H9 (cell line): Measurements from ENCODE around the gene DACT2. TPM values are rescaled to one million over a fixed set of nuclear protein-coding genes. Genes with fewer than 3 reads are reported as not detected.
"Not testable (repeated sequence)": the region's sequence is repeated elsewhere in the genome, so short reads cannot be mapped to it uniquely, and the experiment has no call there.

Experiments
- DNase-seq: peaks from one replicate; pipeline ENCODE4 v3.0.0-alpha.2; 2017
- H2AFZ ChIP-seq: one replicate; pipeline ENCODE4 v1.6.1; 2013; ENCODE audit warnings: mild to moderate bottlenecking, low read length, control low read depth, moderate library complexity
- H2AK5ac ChIP-seq: 2 replicates; pipeline ENCODE4 v1.6.1; 2013; ENCODE audit warnings: low read length, control low read depth, mixed read lengths; ENCODE audit not compliant: insufficient read length
- H2BK120ac ChIP-seq: one replicate; pipeline ENCODE4 v1.6.1; 2013; ENCODE audit warnings: low read depth, mild to moderate bottlenecking, low read length, control low read depth, inconsistent platforms; ENCODE audit not compliant: poor library complexity, severe bottlenecking
- H2BK12ac ChIP-seq: 2 replicates; pipeline ENCODE4 v1.6.1; 2013; ENCODE audit warnings: low read length, control low read depth, mixed read lengths, low read depth; ENCODE audit not compliant: insufficient read length
- H2BK15ac ChIP-seq: 2 replicates; pipeline ENCODE4 v1.6.1; 2013; ENCODE audit warnings: low read depth, low read length, control low read depth
- H2BK20ac ChIP-seq: one replicate; pipeline ENCODE4 v1.6.1; 2013; ENCODE audit warnings: low read depth, mild to moderate bottlenecking, low read length, control low read depth, inconsistent platforms; ENCODE audit not compliant: poor library complexity, severe bottlenecking
- H2BK5ac ChIP-seq: 2 replicates; pipeline ENCODE4 v1.6.1; 2013; ENCODE audit warnings: low read length, control low read depth, mixed read lengths; ENCODE audit not compliant: insufficient read length
- H3K14ac ChIP-seq: 2 replicates; pipeline ENCODE4 v1.6.1; 2013; ENCODE audit warnings: low read length, control low read depth; ENCODE audit not compliant: insufficient read depth
- H3K18ac ChIP-seq: 2 replicates; pipeline ENCODE4 v1.6.1; 2013; ENCODE audit warnings: low read depth, mild to moderate bottlenecking, mixed read lengths, low read length, control low read depth; ENCODE audit not compliant: insufficient read length
- H3K23ac ChIP-seq: 2 replicates; pipeline ENCODE4 v1.6.1; 2013; ENCODE audit warnings: low read length, control low read depth, mixed read lengths, low read depth; ENCODE audit not compliant: insufficient read length
- H3K23me2 ChIP-seq: 2 replicates; pipeline ENCODE4 v1.6.1; 2013; ENCODE audit warnings: low read depth, mild to moderate bottlenecking, mixed read lengths, low read length, control low read depth; ENCODE audit not compliant: insufficient read length, poor library complexity, severe bottlenecking
- H3K27ac ChIP-seq: 2 replicates; pipeline ENCODE4 v1.5.1; 2013; ENCODE audit warnings: low read length, control low read depth, mixed read lengths, low read depth; ENCODE audit not compliant: insufficient read length
- H3K27me3 ChIP-seq: 2 replicates; pipeline ENCODE4 v1.6.1; 2013; ENCODE audit warnings: low read length, control low read depth, inconsistent platforms; ENCODE audit not compliant: insufficient read depth
- H3K4ac ChIP-seq: 2 replicates; pipeline ENCODE4 v1.6.1; 2013; ENCODE audit warnings: low read depth, mild to moderate bottlenecking, control low read depth, inconsistent platforms, low read length, moderate library complexity
- H3K4me1 ChIP-seq: 2 replicates; pipeline ENCODE4 v1.6.1; 2013; ENCODE audit warnings: low read length, control low read depth, inconsistent platforms; ENCODE audit not compliant: insufficient read depth
- H3K4me2 ChIP-seq: 2 replicates; pipeline ENCODE4 v1.6.1; 2013; ENCODE audit warnings: low read length, control low read depth, mixed read lengths; ENCODE audit not compliant: insufficient read length, insufficient read depth
- H3K56ac ChIP-seq: 2 replicates; pipeline ENCODE4 v1.6.1; 2013; ENCODE audit warnings: low read depth, mild to moderate bottlenecking, mixed read lengths, low read length, control low read depth; ENCODE audit not compliant: insufficient read length
- H3K79me1 ChIP-seq: 2 replicates; pipeline ENCODE4 v1.6.1; 2013; ENCODE audit warnings: low read depth, mild to moderate bottlenecking, moderate library complexity, low read length, control low read depth, inconsistent platforms; ENCODE audit not compliant: insufficient read depth, poor library complexity, severe bottlenecking
- H3K79me2 ChIP-seq: 2 replicates; pipeline ENCODE4 v1.6.1; 2013; ENCODE audit warnings: low read length, control low read depth, inconsistent platforms; ENCODE audit not compliant: insufficient read depth
- H3K9ac ChIP-seq: 2 replicates; pipeline ENCODE4 v1.6.1; 2013; ENCODE audit warnings: low read length, control low read depth, mixed read lengths; ENCODE audit not compliant: insufficient read length; ENCODE audit errors: extremely low read depth
- H3K9me3 ChIP-seq: one replicate; pipeline ENCODE4 v1.6.1; 2013; ENCODE audit warnings: low read depth, low read length, inconsistent platforms; ENCODE audit not compliant: control insufficient read depth
- H3T11ph ChIP-seq: one replicate; pipeline ENCODE4 v1.6.1; 2013; ENCODE audit warnings: mild to moderate bottlenecking, low read length, control low read depth, inconsistent platforms
- H4K20me1 ChIP-seq: one replicate; pipeline ENCODE4 v1.6.1; 2013; ENCODE audit not compliant: control insufficient read depth, insufficient read length, insufficient read depth
- H4K5ac ChIP-seq: 2 replicates; pipeline ENCODE4 v1.6.1; 2013; ENCODE audit warnings: low read depth, mild to moderate bottlenecking, mixed read lengths, low read length, control low read depth; ENCODE audit not compliant: insufficient read length
- H4K8ac ChIP-seq: replicated peaks from 2 replicates; pipeline ENCODE4 v1.6.1; 2013; ENCODE audit warnings: low read length, control low read depth, mixed read lengths, low read depth; ENCODE audit not compliant: insufficient read length
- H4K91ac ChIP-seq: 2 replicates; pipeline ENCODE4 v1.6.1; 2013; ENCODE audit warnings: low read depth, mild to moderate bottlenecking, moderate library complexity, mixed read lengths, low read length, control low read depth; ENCODE audit not compliant: insufficient read length
- H3K27ac Mint-ChIP-seq, 3 experiments: 2 replicates in 2 of 3; 3 replicates in 1 of 3; pipeline ENCODE4 v1.8.0; 2020 to 2021; ENCODE audit warnings: mixed read lengths in 3 of 3, mild to moderate bottlenecking in 1 of 3, moderate library complexity in 1 of 3
- H3K27me3 Mint-ChIP-seq: 2 replicates; pipeline ENCODE4 v1.8.0; 2021; ENCODE audit warnings: low read depth, mild to moderate bottlenecking, moderate library complexity, mixed read lengths
- H3K36me3 Mint-ChIP-seq, 3 experiments: 2 replicates in 2 of 3; 3 replicates in 1 of 3; pipeline ENCODE4 v1.8.0; 2020 to 2021; ENCODE audit warnings: low read depth in 3 of 3, mixed read lengths in 3 of 3; ENCODE audit not compliant: insufficient read depth in 1 of 3
- H3K4me1 Mint-ChIP-seq, 2 experiments: 2 replicates each; pipeline ENCODE4 v1.8.0; 2020; ENCODE audit warnings: mixed read lengths in 2 of 2
- H3K4me3 Mint-ChIP-seq, 2 experiments: 2 replicates in 1 of 2; 3 replicates in 1 of 2; pipeline ENCODE4 v1.8.0; 2020 to 2021; ENCODE audit warnings: mild to moderate bottlenecking in 2 of 2, mixed read lengths in 2 of 2, moderate library complexity in 1 of 2
- H3K9me3 Mint-ChIP-seq, 2 experiments: 2 replicates in 1 of 2; 3 replicates in 1 of 2; pipeline ENCODE4 v1.8.0; 2020; ENCODE audit warnings: mild to moderate bottlenecking in 2 of 2, mixed read lengths in 2 of 2, moderate library complexity in 1 of 2
- CTCF ChIP-seq: fragments of 200-600 bp; sonication (generic); conservative IDR thresholded peaks from 3 replicates; pipeline ENCODE4 v1.8.0; 2021; ENCODE audit warnings: antibody characterized with exemption, mild to moderate bottlenecking
- WGBS: extraction: QIAGEN DNeasy Blood & Tissue Kit; methylation state at CpG from one replicate; pipeline ENCODE4 v1.1.7; 2013; ENCODE audit warnings: missing lambda C conversion rate, low lambda C conversion rate, mixed read lengths; ENCODE audit not compliant: insufficient read length; ENCODE audit errors: extremely low coverage; 5-methylcytosine and 5-hydroxymethylcytosine counted together
- total RNA-seq: library from RNA; stranded (reverse); gene quantifications from 2 replicates; pipeline ENCODE4 v1.2.1, GENCODE V29; 2021

DACT2 gene
- total RNA-seq, 1 experiment from 2014 or later: 1.8 TPM

GRCh38 chr6:168287460-168287859 is 32.1 kb downstream of the DACT2 start:
- not testable (repeated sequence) for H3K4me1 ChIP-seq, H3K4me2 ChIP-seq, H2BK120ac ChIP-seq, H4K91ac ChIP-seq, H3K9ac ChIP-seq, H2BK20ac ChIP-seq, H3K4ac ChIP-seq, H3K4me1 Mint-ChIP-seq, H4K8ac ChIP-seq, DNase-seq, H3K27ac ChIP-seq, H3K79me1 ChIP-seq, H2AFZ ChIP-seq, H3K23ac ChIP-seq, H2BK15ac ChIP-seq, H3T11ph ChIP-seq, H3K27ac Mint-ChIP-seq, H3K18ac ChIP-seq, H3K14ac ChIP-seq, H3K9me3 Mint-ChIP-seq, H3K79me2 ChIP-seq, H3K27me3 ChIP-seq, H4K5ac ChIP-seq, H3K23me2 ChIP-seq, H2BK5ac ChIP-seq, H3K4me3 Mint-ChIP-seq, H3K56ac ChIP-seq, H3K36me3 Mint-ChIP-seq, H2BK12ac ChIP-seq, H4K20me1 ChIP-seq, H3K9me3 ChIP-seq, H2AK5ac ChIP-seq
- whole genome bisulfite sequencing: no CpG with 5 or more reads among the region's 6 CpGs
- TF ChIP-seq CTCF: peak; percentile 36; the same call in 2 of the 3 replicates
- peaks cover 25% of the 10 kb centered on the region for H3K27me3 Mint-ChIP-seq

- H3K23me2 ChIP-seq, H3K18ac ChIP-seq, H3K4me1 ChIP-seq, H2AFZ ChIP-seq, H3K14ac ChIP-seq, H2BK20ac ChIP-seq, H3K9me3 ChIP-seq, H3K4me3 Mint-ChIP-seq, H3K27ac ChIP-seq, H3K56ac ChIP-seq, H3K79me2 ChIP-seq, H3K4me2 ChIP-seq, H3K36me3 Mint-ChIP-seq, H3K79me1 ChIP-seq, H3K9me3 Mint-ChIP-seq, H2BK120ac ChIP-seq, H3K27me3 ChIP-seq, H4K91ac ChIP-seq, H4K8ac ChIP-seq, H3K4ac ChIP-seq, H3K23ac ChIP-seq, H4K5ac ChIP-seq, H3K27ac Mint-ChIP-seq, H2AK5ac ChIP-seq, DNase-seq, H2BK12ac ChIP-seq, H3T11ph ChIP-seq, H3K9ac ChIP-seq, H3K4me1 Mint-ChIP-seq, H2BK15ac ChIP-seq, H2BK5ac ChIP-seq, H4K20me1 ChIP-seq: not testable (repeated sequence)
- no CpG with 5 or more reads among the region's 9 CpGs for WGBS
- peaks cover 25% of the 10 kb centered on the region for H3K27me3 Mint-ChIP-seq
Measured at GRCh38 chr6:168286771-168287446, 32.7 kb downstream of the DACT2 start.
